TTC549 (cell line): Measurements from ENCODE around the gene GTF2H2C.
"Not testable (repeated sequence)": the region's sequence is repeated elsewhere in the genome, so short reads cannot be mapped to it uniquely, and the experiment has no call there.

Source experiments
- FAIRE-seq: peaks from 2 replicates; lab custom pipeline; 2012; peaks lifted over from hg19 to GRCh38; lab: Jason Lieb, UNC

The GTF2H2C gene

DNA sequence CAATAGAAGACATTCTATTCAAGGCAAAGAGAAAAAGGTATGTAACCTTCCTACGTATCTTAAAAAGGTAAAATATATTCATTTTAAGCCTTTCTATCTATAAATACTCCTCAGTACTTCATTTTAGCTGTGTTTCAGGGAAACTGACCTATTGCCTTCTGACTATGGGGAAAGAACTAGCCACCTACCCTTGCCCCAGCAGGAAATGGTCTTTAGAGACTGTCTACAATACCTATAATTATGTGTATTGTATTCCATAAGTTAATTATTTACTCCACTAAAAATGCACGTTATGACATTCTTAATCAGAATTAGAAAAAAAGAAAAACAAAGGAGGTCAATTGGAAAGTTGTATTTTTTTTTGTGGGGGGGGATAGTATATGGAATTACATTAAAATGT is 6.2 kb downstream of the GTF2H2C start:
- FAIRE-seq: not testable (repeated sequence)

DNA sequence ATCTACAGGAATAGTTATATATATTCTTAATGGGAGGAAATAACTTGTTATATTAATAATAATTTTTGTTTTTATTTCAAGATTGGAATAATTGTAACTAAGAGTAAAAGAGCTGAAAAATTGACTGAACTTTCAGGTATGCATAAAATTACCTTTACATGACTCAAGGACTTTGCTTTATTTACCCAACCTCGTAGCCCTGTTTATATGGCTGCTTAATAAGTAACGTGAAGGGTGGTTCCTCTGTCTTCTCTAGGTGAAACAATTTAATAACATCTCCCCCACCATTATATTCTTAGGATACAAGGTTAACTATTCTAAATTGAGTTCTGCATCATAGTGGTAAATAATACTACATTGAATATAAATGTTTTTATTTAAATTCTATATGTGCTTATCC is 8.1 kb downstream of the GTF2H2C start:
- not testable (repeated sequence) for FAIRE-seq

DNA sequence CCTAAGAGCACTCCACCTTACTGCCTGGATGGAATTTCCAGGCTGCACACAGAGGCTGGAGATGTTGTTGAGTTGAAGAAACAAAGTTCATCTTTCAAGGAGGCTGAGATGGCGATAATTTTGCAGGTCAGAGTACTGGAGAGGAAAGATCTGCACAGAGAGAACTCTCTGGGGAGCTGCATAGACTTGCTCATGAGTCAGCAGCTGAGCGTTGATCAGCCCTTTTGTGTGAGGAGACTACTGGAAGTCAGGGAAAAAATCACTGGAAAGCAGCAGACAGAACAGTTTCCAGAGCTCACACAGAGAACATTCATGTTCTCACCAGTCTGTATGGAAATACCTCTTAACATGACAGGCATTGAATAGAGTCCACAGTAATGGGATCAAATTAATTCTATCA is 23.4 kb downstream of the GTF2H2C start:
- not testable (repeated sequence) for FAIRE-seq

DNA sequence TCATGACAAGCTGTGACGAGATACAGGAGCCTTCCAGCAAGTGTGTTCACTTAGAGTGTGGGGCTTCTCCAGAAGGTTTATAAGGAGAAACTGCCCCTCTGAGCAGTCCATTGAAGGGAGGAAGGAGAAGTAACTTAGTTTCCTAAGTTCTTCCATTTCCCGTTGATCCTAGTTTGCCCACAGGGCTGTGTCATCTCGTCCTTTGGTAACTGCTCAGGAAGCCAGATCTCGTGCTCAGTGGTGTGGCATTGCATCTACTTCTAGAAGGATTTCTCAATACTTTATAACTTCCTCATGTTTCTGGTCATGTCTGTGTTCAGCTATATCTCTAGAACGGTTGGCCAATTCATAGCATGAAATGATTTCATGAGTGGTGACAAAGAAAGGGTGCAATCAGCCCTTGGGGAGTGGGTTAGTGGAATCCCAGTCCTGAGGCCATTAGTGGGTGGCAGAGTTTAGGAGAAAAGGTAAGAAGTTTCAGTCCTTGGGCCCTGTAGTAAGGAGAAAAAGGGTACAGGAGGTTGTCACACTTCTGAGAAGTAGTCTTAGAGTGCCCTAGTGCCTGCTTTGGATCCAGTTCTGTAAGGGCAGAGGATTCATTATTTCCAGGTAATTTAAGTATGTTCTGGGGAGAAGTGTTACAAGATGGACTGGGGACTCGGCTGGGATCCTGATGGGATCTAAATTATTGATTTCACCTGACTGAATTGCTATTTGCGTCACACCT is 36.3 kb downstream of the GTF2H2C start:
- FAIRE-seq: not testable (repeated sequence)

DNA sequence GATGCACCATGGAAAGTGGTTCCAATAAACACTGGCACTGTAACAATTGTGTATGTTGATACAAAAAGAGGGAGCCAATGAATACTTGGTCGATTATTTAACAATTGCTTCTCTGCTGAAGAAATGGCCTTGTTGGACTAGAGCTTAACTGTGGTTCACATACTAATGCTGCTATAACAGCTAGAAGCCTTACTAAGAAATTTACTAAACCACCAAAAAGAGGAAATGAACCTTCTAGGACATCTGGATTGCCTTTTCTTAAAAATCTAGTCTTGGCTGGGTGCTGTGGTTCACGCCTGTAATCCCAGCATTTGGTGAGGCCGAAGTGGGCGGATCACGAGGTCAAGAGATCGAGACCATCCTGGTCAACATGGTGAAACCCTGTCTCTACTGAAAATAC is 42.0 kb downstream of the GTF2H2C start:
- FAIRE-seq: not testable (repeated sequence)

DNA sequence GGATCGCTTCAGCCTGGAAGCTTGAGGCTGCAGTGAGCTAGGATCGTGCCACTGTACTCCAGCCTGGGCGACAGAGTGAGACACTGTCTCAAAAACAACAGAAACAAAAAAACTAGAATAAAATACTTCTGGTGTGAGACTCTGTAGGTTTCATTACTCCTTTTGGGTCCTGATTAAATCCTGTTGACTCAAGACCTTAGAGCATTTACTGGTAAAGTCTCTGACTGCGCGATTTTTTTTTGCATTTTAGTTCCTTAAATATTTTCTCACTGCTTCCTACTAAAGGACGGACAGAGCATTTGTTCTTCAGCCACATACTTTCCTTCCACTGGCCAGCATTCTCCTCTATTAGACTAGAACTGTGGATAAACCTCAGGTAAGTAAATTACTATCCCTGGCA is 46.8 kb downstream of the GTF2H2C start:
- not testable (repeated sequence) for FAIRE-seq

DNA sequence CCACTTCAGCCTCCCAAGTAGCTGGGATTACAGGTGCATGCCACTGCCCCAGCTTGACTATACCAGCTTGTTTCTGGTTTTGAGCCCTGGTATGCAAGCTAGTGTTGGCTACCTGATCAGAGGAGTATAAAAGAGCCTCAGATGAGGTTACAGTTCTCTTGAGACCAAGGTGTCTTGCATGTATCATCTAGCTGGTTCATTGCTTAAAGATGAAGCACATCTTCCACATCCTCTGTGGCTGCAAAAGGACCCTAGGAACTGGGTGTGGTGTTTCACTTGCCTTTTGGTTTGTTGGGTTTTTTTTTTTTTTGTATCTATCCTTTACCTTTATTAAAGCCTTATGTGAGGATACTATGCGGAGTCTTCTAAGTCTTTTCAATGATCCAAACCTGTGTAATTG is 47.8 kb downstream of the GTF2H2C start:
- FAIRE-seq: not testable (repeated sequence)

DNA sequence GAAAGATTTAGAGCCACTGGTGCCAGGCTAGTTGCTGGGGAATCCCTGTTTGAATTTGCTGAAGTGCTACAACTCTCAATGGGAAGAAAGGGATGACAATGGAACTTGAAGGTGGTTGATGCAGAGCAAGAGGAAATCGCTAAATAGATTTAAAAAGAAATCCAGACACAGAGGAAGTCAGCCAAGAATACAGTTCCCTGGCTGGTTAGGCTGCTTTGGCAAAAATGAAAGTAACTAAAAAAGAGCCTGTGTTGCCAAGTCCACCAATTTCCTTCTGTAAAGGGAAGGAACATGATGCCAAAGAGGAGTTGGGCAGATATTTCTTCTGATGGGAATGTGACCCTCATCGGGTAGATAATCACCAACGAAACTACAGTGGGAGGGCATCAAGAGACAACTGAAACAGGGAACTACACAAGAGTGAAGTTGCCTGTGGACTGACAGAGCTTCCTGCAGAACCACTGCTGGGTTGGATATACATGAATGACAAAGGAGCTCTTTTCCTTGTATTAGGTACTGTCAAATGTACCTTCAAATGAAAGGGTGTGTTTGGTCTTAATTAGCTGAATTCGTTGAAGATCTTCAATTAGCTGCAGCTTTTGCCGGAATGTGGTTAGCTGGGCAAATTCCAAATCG is 49.0 kb downstream of the GTF2H2C start:
- not testable (repeated sequence) for FAIRE-seq

DNA sequence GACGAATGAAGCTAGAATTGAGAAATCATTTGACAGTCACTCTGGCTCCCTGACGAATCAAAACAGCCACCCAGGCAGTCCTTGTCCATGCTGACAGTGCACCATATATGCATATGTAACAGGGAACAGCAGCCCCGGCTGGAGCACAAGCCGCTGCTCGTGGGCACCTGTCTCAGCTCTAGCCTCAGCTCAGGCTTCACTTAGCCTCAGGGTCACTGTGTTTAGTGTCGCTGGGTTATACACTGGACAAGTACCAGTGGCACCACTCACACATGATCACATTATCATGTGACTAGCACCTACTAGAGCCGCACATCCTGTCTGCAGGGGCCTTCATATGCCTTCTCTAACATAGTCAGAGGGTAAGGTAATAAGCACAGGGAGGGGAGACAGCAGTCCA is 54.9 kb downstream of the GTF2H2C start:
- FAIRE-seq: not testable (repeated sequence)

DNA sequence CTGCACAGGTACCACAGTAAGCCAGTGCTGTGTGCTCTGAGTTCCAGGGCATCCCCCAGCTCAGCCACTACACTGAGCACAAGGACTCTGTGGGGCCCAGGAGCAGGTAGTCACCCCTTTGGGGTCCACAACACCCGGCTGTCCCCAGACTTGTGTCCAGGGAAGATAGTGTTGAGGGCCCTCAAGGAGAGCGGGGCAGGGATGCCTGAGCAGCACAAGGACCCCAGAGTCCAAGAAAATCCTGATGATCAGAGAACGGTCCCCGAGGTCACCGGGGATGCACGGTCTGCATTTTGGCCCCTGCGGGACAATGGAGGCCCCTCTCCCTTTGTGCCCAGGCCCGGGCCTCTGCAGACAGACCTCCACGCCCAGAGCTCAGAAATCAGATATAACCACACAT is 71.9 kb downstream of the GTF2H2C start:
- FAIRE-seq: not testable (repeated sequence)
